DOHH2 (cell line): ENCODE measurements around the gene MS4A7.

Experiments
- H3F3A ChIP-seq: fragments of 200-600 bp; sonication (generic), shearing (Covaris generic); 2 replicates; pipeline ENCODE4 v1.6.0; 2016; ENCODE audit warnings: antibody characterized with exemption, mild to moderate bottlenecking; ENCODE audit not compliant: control insufficient read depth, insufficient read depth
- H3K27ac ChIP-seq: fragments of 200-600 bp; sonication (generic); 2 replicates; pipeline ENCODE4 v1.5.1; 2014; ENCODE audit warnings: low read depth, mild to moderate bottlenecking, low read length, moderate library complexity
- H3K27me3 ChIP-seq: fragments of 200-600 bp; sonication (generic); 2 replicates; pipeline ENCODE4 v1.6.1; 2014; ENCODE audit warnings: mild to moderate bottlenecking, low read length, mixed read lengths; ENCODE audit not compliant: control insufficient read depth
- H3K36me3 ChIP-seq: fragments of 200-600 bp; sonication (generic); 2 replicates; pipeline ENCODE4 v1.6.1; 2014; ENCODE audit warnings: mild to moderate bottlenecking, low read length, moderate library complexity, mixed read lengths; ENCODE audit not compliant: control insufficient read depth
- H3K4me1 ChIP-seq: fragments of 200-600 bp; sonication (generic); 2 replicates; pipeline ENCODE4 v1.6.1; 2014; ENCODE audit warnings: mild to moderate bottlenecking, low read length, mixed read lengths; ENCODE audit not compliant: control insufficient read depth
- H3K4me2 ChIP-seq: fragments of 200-600 bp; sonication (generic); 2 replicates; pipeline ENCODE4 v1.6.0; 2014; ENCODE audit warnings: mild to moderate bottlenecking, low read length, moderate library complexity
- H3K4me3 ChIP-seq: fragments of 200-600 bp; sonication (generic); 2 replicates; pipeline ENCODE4 v1.5.1; 2014; ENCODE audit warnings: mild to moderate bottlenecking, low read length, mixed read lengths
- H3K79me2 ChIP-seq: fragments of 200-600 bp; sonication (generic); 2 replicates; pipeline ENCODE4 v1.6.1; 2014; ENCODE audit warnings: mild to moderate bottlenecking, low read length, mixed read lengths; ENCODE audit not compliant: control insufficient read depth
- H3K9me2 ChIP-seq: fragments of 200-600 bp; sonication (generic); replicated peaks from 2 replicates; pipeline ENCODE4 v1.6.1; 2014; ENCODE audit warnings: mild to moderate bottlenecking, low read length, mixed read lengths; ENCODE audit not compliant: control insufficient read depth
- H3K9me3 ChIP-seq: fragments of 200-600 bp; sonication (generic); 2 replicates; pipeline ENCODE4 v1.6.1; 2014; ENCODE audit warnings: antibody characterized with exemption, low read length, mixed read lengths; ENCODE audit not compliant: control insufficient read depth, insufficient read depth
- H4K20me1 ChIP-seq: fragments of 200-600 bp; sonication (generic); 2 replicates; pipeline ENCODE4 v1.6.0; 2014; ENCODE audit warnings: low read depth, mild to moderate bottlenecking, antibody characterized with exemption, low read length, moderate library complexity; ENCODE audit not compliant: control insufficient read depth, insufficient read depth
- CTCF ChIP-seq: fragments of 200-600 bp; sonication (generic); IDR thresholded peaks from one replicate; pipeline ENCODE4 v1.5.1; 2014; ENCODE audit warnings: antibody characterized with exemption, mild to moderate bottlenecking, low read depth, low read length; ENCODE audit not compliant: poor library complexity, severe bottlenecking
- EZH2phosphoT487 ChIP-seq: fragments of 200-600 bp; sonication (generic); IDR thresholded peaks from 2 replicates; pipeline ENCODE4 v1.6.1; 2017; ENCODE audit warnings: borderline replicate concordance, mild to moderate bottlenecking, antibody characterized with exemption, low read length, moderate library complexity, mixed read lengths

Gene MS4A7

GRCh38 chr11:60357771-60358170, 20.6 kb upstream of the MS4A7 start:
- H3K4me3 ChIP-seq = peak overlapping the region; percentile 26
- H3K9me2 ChIP-seq = no peaks in the 10 kb centered on the region
- peak overlapping the region; percentile 46 for H3K4me2 ChIP-seq
- peaks cover 15% of the 10 kb centered on the region; the same call in 1 of the 2 replicates for H3K36me3 ChIP-seq
- no peaks in the 10 kb centered on the region for H4K20me1 ChIP-seq
- peaks cover 36% of the 10 kb centered on the region for H3K9me3 ChIP-seq
- no peaks in the 10 kb centered on the region for H3K79me2 ChIP-seq
- peaks cover 21% of the 10 kb centered on the region for H3K4me1 ChIP-seq
- TF ChIP-seq EZH2phosphoT487 = no peak
- no peak for TF ChIP-seq CTCF
- no peaks in the 10 kb centered on the region for H3F3A ChIP-seq
- peak overlapping the region; percentile 16 for H3K27ac ChIP-seq
- H3K27me3 ChIP-seq = no peaks in the 10 kb centered on the region

GRCh38 chr11:60360621-60361020, 17.7 kb upstream of the MS4A7 start:
- Histone ChIP-seq H3K9me3 (peaks cover 36% of the 10 kb centered on the region), H3K4me3 (no peak overlapping the region), H3K4me1 (peaks cover 49% of the 10 kb centered on the region), H3K27me3 (no peaks in the 10 kb centered on the region), H3K4me2 (no peak overlapping the region), H3K36me3 (peaks cover 19% of the 10 kb centered on the region; the same call in 1 of the 2 replicates), H3K79me2 (no peaks in the 10 kb centered on the region), H3K27ac (no peak overlapping the region), H3K9me2 (no peaks in the 10 kb centered on the region), H4K20me1 (no peaks in the 10 kb centered on the region), H3F3A (no peaks in the 10 kb centered on the region)
- TF ChIP-seq EZH2phosphoT487 = no peak
- TF ChIP-seq CTCF = no peak

GRCh38 chr11:60362241-60362640, 16.1 kb upstream of the MS4A7 start:
- Histone ChIP-seq H3K27me3 (no peaks in the 10 kb centered on the region), H3K9me2 (no peaks in the 10 kb centered on the region), H3K4me1 (peaks cover 52% of the 10 kb centered on the region), H3K9me3 (peaks cover 32% of the 10 kb centered on the region), H3K4me3 (no peak overlapping the region), H3K27ac (no peak overlapping the region), H4K20me1 (no peaks in the 10 kb centered on the region), H3F3A (no peaks in the 10 kb centered on the region), H3K4me2 (no peak overlapping the region), H3K79me2 (no peaks in the 10 kb centered on the region), H3K36me3 (peaks cover 19% of the 10 kb centered on the region; the same call in 1 of the 2 replicates)
- TF ChIP-seq CTCF (no peak), EZH2phosphoT487 (no peak)
